GM19328 (cell line): Measurements from ENCODE around the gene UHMK1.

Experiments used
- ATAC-seq: cut with Tn5 transposase; IDR thresholded peaks from one replicate; pipeline ENCODE4 v1.9.1; 2021; ENCODE audit warnings: mild to moderate bottlenecking, moderate library complexity; ENCODE audit not compliant: unreplicated experiment

UHMK1 gene

DNA sequence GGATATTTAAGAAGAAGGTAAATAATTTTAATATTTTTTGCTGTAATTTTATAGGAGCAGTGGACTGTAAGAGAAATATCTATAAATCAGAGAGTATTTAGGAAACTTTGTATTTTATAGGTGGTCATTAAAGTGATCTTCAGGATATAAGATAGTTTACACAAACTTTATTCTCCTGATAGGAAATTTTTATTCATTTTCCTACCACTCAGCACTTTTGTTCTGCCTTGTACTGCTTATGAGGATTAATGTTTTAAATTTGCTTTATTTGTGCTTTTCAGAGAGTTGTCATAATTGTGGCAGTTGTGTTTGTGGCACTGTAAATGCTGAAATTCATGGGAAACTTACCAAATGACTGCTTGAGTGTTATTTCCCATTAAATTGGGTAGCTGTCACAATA lies 29.7 kb downstream of the UHMK1 start:
- no peak for ATAC-seq

DNA sequence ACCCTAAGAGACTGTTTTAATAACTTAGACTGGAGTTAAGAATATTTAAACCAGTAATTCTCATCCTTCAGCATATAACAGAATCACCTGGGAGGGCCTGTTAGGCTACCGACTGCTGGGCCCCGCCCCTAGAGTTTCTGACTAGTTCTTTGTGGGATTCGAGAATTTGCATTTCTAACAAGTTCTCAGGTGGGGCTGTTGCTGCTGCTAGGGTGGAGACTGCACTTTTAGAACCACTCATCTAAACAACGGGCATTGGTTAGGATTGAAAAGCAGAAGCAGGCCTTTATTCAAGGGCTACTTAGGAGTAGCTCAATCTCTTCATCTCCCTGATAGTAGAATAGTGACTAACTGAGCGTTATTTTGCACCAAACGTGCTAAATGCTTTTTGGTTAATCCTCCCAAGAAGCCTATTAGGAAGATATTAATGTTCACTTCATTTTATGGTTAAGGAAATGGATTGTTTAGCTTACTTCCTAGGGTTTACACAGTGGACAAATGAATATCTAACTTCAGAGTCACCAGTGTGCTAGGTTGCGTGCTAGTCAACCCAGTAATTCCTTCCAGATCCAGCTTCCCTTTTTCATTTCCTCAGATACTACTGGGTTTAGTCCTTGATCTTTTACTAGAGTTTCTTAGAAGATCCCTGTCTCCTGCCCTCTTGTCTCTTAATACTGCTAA lies 32.8 kb downstream of the UHMK1 start:
- peak; percentile 94 for ATAC-seq

DNA sequence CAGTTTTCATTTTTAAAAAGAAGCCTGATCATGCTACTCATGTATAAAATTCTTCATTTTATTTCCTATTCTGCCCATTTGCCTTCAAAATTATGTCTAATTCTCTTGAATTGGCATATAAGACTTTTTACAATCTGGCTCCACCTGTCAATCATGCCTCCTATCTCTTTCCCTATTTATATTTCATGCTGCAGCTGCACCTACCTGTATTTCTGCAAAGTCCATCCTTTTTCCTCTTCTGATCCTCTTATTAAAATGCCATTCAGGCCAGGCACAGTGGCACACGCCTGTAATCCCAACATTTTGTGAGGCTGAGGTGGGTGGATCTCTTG lies 33.3 kb downstream of the UHMK1 start:
- ATAC-seq = no peak

DNA sequence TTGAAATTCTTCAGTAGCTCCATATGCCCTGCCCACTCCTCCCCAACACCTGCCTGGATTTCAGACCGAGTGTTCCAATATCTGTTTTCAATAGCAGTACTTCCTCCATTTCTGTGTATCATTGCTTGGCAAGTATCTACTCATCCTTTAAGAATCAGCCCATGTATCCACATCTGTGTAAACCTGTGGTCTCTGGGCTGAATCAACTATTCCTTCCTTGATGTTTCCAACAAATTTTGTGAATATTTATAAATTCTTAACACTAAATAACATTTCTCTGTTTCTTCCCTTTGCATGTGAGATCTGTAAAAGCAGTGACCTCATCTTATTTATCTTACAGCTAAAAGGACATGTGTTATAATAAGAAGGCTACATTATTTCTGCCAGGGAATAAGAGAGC lies 37.9 kb downstream of the UHMK1 start:
- no peak for ATAC-seq

DNA sequence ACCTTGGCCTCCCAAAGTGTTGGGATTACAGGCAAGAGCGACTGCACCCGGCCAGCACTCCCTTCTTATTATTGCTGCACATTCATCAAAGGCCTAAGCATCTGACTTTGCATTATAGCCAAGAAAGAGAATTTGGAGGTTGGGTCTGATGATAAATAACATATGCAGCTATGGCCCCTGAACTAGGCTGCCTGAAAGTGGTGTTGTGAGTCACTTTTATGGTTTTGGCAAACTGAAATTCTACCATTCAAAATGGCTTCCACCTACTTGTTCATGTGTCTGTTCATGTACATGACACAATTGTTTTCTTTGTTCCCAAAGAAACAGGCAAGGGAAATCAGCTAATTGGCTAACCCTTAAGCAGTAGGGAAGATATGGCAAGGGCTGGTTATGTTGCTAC lies 38.9 kb downstream of the UHMK1 start:
- ATAC-seq = no peak

DNA sequence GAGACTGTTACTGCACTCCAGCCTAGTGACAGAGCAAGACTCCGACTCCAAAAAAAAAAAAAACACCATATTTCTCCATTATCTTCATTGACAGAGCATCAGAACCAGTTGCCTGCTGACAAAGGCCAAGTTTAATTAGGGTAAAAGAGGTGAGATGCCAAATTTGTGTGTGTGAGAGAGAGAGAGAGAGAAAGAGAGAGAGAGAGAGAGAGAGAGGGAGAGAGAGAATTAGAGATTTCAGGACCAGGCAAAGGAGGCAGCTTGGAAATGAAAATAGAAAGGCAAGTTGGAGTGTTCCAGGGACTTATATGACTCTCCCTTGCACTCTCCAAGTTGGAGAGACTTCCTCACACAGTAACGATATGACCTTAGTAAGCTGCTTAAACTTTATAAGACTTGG lies 39.6 kb downstream of the UHMK1 start:
- ATAC-seq = no peak

DNA sequence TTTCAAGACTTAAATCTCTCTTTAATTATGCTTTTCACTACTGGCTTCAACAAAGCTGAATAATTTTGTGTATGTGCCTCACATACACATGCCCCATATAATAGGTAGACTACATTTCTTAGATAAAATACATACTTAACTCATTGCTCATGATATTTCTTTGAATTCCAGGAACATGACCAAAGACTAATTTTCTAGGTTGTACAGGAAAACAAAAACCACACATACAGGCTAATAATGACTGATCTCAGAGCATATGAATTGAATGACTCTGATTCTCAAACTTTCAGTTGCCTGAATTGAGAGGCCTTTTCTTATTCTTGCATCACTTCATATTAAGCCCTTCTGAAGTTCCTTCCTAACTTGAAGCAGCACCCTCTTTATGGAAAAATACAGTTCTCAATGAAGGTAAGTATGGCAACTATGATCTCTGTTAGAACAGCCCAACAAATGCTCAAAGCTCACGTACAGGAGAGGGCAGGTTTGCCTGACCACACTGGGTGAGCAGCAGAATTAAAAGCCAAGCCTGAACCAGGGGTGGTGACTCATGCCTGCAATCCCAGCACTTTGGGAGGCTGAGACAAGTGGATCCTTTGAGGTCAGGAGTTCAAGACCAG lies 41.3 kb downstream of the UHMK1 start:
- no peak for ATAC-seq

DNA sequence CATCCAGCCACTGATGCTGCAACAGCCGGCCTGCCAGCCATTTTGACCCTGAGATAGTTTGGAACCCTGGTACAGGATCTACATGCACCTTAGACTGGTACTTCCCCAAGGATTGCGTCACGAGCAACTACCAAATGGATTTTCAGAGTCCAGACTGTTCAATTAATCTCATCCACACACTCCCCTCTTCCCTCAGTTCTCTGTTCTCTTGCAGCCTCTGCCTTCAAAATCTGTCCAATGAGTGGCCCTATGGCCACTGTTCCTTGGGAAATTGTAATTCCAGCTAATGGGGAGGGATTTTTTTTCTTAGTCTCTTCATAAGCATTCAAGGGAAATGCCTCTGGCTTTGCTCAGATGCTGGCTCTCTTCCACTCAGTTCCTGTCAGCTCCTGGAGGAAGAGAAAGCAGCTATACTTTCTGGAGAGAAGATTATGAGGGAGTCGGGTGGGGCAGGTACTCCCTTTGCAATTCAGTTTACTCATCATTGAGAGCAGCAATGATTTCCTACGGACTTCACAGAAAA lies 44.1 kb downstream of the UHMK1 start:
- no peak for ATAC-seq

DNA sequence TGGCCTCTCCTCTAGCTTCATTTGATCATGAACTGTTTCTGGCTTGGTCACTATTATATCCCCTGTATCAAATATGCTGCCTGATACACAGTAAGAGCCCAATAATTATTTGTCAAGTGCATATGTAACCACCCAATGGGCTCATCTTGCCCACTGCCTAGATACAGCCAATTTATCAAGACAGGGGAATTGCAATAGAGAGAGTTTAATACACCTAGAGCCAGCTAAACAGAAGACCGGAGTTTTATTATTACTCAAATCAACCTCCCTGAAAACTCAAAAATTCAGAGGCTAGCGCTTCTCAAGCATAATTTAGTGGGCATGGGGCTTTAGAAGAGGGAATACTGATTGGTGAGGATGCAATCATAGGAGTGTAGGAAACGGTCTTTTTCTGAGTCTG lies 45.6 kb downstream of the UHMK1 start:
- no peak for ATAC-seq

DNA sequence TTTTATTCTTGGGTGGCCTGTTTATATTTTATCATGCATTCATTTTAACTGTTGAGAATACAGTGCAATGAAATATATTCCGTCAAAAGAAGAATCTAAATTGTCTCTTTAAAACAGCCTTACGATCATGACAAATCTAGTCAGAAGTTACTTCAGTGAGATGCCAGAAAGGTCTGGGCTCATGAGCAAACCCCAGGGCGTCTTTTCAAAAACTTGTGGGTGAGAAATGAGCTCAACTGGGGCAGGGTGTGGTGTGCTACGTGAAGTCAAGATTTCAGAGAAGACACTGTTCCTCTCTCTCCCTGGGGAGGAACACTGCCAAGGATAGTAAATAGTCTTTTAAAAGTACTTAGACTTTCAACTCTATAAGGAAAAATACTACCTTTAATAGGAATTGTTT lies 50.6 kb downstream of the UHMK1 start:
- no peak for ATAC-seq

DNA sequence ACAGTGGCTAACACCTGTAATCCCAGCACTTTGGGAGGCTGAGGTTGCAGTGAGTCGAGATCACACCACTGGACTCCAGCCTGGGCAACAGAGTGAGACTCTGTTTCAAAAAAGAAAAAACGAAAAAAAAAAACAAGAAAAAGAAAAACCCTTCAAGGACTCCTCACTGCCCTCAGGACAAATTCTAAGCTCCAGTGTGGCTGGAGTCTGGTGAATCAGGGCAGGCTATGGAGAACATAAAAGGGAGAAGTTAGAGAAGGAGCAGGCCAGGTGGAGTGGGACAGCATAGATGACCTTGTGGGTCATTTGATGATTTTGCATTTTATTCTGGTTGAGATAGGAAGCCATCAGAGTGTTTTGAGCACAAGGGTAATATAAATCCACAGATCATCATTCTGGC lies 51.4 kb downstream of the UHMK1 start:
- ATAC-seq = no peak

DNA sequence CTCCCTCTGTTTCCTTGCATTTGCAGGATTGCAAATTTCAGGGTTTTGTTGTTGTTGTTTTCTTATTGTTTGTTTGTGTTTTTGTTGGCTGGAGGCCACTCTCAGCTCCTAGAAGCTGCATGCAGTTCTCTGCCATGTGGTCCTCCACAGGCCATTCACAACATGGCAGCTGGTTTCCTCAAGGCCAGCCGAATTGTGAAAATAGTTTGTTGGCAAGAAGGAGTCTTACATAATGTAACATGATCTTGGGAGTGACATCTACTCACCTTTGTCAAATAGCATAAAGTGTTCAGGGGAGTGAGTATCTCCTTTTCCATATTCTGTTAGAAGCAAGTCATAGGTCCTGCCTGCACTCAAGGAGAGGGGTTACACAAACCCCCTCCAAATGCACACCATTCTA lies 53.3 kb downstream of the UHMK1 start:
- no peak for ATAC-seq

DNA sequence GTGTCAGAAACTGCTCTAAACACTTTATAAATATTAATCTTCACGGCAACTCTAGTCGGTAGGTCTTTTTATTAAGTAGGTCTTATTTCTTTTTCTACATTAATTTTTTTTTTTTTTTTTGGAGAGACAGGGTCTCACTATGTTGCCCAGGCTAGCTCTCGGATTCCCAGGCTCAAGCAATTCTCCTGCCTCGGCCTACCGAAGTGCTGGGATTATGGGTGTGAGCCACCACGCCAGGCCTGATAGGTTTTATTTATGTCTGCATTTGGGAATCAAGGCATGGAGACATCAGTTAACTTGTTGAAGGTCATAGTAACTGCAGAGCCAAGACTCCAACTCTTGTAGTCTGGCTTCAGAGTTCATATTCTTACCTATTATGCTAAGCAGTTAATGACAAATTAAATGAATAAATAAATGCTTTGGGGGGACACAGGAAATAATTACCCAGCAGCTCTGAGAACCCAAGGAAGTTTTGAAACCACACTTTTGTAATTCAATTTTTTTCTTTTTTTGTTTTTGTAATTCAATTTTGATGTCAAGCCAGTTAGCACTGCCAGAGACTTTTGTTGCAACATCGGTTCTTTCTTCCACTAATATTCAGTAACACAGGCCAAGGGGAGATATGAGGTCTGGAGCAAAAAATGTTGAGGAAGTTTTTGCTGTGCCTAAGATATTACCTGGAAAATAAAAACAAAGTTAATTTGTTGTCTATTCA lies 54.5 kb downstream of the UHMK1 start:
- ATAC-seq = no peak

DNA sequence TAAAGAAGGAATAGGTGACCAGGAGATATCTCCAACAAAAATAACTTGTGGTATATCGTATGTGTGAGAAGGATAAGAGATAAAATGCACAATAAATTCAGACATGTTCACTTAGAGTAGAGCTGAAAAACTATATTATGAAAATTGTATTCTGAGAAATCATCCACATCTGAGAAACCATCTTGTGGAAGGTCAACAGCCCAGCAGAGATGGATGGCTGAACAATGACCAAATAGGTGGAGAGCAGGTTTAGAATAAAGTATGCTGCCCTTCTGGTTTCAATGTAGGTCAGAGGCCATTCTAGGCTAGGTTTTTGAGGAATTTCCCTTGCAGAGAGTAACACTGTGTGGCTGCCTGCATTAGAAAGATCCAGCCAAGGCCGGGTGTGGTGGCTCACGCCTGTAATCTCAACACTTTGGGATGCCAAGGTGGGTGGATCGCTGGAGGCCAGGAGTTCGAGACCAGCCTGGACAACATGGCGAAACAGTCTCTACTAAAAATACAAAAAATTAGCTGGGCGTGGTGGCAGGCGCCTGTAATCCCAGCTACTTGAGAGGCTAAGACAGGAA lies 55.1 kb downstream of the UHMK1 start:
- no peak for ATAC-seq

DNA sequence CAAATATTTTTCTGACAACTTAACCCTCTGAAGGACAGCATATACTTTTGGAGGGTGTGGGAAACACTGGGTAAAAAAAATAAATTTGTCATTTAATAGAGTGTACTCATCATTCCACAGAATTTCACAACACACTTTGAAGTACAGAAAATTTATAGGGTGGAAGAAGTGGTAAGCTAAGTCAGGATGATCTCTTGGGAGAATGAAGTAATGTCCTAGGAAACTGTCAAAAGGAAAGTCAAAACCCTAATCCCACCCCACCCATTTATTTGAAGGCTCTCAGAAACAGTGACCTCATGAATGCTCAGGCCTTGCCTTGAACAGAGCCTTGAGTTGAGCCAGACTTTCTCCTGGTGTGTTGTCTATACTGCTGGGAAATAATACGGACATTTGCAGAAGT lies 56.6 kb downstream of the UHMK1 start:
- no peak for ATAC-seq

DNA sequence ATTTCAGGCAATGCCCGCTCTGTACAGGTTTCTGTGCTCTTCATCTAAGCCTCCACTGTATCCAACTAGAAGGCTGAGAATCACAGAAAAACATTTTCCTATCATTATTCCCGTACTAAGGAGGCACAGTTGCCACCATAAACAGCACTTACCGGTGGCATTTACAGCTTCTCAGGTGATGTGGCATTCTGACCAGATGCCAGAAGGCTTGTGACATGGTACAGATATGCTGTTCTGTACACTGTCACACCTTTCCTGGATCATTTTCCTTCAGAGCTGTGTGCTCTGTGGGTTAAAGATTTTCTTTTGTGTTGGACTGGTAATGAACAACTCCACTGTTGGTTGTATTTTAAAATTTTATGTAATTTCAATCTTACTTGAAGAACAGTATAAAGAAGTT lies 59.9 kb downstream of the UHMK1 start:
- ATAC-seq = no peak

DNA sequence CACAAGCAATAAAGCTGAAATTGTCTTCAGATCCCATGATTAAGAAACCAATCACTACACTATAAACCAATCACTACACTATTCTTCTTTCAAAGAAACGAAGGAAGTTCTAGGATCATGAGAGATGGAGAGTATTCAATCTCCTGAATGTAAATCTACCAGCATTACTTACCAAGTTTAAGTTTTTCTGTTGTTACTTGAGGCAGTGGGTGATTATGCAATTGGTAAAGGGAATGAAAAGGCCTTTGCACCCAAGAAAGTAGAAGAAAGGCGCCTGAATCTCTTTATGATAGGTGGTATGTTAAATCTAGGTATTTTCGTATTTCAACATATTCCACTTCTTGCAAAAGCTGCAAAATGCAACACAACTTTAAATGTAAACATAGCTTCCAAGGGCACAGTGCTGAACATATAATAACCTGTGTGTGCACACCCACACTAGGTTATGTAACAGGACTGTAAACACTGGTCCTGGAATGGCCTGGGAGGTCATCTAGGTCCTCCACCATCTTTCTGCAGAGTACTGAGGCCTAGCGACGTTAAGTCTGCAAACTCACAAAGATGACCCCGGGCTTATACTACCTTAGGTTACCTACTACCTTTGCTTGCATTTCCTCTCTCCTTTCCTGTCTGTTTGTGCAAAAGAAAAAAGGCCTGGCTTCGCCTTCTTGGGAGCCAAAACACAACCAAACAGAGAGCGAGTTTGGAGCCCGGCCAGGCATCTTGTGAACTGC lies 62.9 kb downstream of the UHMK1 start:
- ATAC-seq = no peak

DNA sequence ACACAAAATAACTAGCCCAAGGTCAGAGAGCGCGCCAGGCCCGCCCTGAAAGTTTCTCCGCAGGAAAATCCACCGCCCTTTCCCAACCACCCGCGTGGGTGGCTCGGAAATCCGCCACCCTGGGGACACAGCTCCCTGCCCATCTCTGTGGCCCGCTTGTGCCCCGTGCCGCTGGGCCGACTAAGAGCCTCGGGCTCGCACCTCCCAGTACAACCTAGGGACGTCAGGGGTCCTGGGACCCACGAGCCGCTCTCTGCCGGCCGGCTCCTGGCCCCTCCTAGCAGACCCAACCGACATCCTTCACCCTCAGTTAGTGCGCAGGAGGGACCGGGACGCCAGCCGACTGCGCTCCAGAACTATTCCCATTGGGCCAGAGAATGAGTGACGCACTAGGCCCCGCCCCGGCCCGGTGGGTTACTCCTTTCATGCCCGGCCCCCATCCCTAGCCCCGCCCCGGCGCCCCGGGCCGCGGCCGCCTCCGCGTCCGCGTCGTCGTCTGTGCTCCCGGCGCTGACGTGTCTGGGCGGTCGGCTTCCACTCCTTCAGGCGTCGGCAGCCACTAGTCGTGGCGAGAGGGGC lies 63.5 kb downstream of the UHMK1 start:
- ATAC-seq = peak; percentile 88

DNA sequence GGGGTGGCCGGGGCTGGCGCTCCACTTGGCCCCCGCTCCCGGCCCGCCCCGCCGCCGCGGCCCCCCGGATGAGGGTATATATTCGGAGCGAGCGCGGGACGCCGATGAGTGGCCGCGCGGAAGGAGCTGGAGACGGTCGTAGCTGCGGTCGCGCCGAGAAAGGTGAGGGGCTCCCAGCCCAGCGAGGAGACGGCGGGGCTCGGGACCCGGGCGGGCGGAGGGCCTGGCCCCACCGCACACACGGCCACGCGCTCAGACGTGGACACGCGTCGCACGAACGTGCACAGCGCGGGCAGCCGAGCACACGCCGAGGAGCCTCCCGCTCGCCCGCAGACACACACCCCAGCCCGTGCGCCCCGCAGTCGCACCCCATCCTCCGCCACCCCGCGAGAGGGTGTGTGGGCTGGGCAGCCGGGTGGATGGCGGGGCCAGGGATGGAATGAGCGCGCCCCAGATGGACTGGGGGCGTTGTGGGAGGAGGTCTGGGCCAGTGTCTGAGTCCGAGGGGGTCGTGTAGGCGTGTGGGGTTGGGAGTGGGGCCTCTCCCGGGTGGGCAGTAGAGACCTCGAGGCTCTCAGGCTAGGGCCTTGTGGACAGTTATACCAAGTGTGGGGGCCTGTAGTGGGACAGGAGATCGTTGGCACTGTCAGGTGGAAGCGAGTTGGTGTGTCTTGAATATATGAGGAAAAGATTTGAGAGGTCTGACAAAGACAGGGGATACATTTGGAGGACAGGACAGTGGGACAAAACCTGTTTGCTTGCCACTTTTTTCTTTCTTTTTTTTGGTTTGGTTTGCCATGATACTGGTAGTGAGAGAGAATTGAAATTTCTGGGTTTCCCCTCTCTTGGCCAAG lies 64.2 kb downstream of the UHMK1 start, which contains the start of gene UAP1:
UAP1 (plus strand) TSS at position 107 of the 854 bp plus-strand sequence. CDS start 4,347 bp downstream, outside the sequence.
- peak; percentile 38 for ATAC-seq

DNA sequence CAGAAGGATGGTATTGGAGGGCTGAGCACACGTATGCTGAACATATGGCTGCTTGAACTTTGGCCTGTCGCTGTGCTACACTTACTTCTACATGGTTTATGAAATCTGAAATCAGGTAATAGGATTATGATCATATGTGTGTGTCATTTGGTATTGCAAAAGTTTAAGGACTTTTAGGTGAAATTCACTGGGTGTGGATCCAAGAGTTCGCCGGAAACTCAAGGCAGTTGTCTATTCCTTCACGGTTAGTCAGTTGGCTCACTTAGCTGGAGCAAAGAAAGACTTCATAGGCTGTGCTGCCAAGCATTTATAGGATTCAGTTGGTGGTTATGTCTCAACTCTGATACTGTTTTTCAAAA lies 64.8 kb downstream of the UHMK1 start:
- ATAC-seq = no peak
